Measurements from ENCODE around the gene PRR3. TPM values are rescaled to one million over a fixed set of nuclear protein-coding genes. Genes with fewer than 3 reads are reported as not detected.

The PRR3 gene
- total RNA-seq, 4 donors from 2014 or later: 3.5 to 21.6 (median 7.9) TPM

DNA sequence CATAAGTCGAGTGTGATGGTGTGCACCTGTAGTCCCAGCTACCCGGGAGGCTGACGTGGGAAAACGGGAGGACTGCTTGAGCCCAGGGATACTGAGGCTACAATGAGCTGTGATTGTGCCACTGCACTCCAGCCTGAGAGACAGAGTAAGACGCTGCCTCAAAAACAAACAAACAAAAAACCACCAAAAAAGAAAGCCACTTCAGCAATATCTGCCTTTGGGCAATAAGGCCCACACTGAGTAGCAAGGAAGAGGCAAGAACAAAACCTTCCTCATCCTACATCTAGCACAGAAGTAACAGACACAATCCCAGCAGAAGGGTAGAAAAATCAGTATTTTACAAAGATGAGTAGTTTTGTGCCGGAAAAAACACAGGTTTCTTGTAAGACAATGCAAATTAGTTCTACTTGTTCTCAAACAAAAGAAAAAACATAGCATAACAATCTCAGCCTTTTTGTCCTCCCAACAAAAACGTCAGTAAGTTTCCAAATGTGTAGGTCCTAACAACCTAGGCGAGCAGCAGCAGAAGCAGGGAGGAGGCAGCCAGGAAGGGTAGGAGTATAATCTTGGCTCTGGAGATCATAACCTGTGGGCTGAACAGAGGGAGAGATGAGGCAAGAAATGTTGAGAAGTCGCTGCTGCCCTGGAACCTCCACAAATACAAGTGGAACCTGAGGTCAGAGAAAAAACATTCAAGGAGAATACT lies 54.2 kb downstream of the PRR3 start:
- TF ChIP-seq EP300 (IDR thresholded peaks at IDR 0.05) (no peak), POLR2A (IDR thresholded peaks at IDR 0.05) (no peak), CTCF (IDR thresholded peaks at IDR 0.05) (no peak), POLR2AphosphoS5 (IDR thresholded peaks at IDR 0.05) (no peak)
- Histone ChIP-seq H3K27ac (peak overlapping the region in 2 of 4 donors; percentile 39 to 92), H3K36me3 (peaks cover 0 to 35% of the 10 kb centered on the region in 2 donors), H3K4me3 (no peak overlapping the region), H3K4me1 (peaks cover 30 to 77% (median 35%) of the 10 kb centered on the region in 3 donors), H3K27me3 (no peaks in the 10 kb centered on the region), H3K9me3 (no peaks in the 10 kb centered on the region)
- no peak for ATAC-seq
- 57 to 61% methylated on average over 3 to 5 of the region's 9 CpGs for WGBS, 2 donors (ENCODE audit: low coverage in 1 of 2)

GRCh38 chr6:30611856-30612194 lies 54.7 kb downstream of the PRR3 start:
- no peaks in the 10 kb centered on the region for H3K9me3 ChIP-seq
- peak overlapping the region in 3 of 4 donors; percentile 39 to 92 (median 76) for H3K27ac ChIP-seq
- no peak overlapping the region for H3K4me3 ChIP-seq
- ATAC-seq: no peak
- no peaks in the 10 kb centered on the region for H3K27me3 ChIP-seq
- peaks cover 30 to 74% (median 35%) of the 10 kb centered on the region in 3 donors for H3K4me1 ChIP-seq
- TF ChIP-seq POLR2A (IDR thresholded peaks at IDR 0.05): no peak
- no peak for TF ChIP-seq CTCF (IDR thresholded peaks at IDR 0.05)
- no peak for TF ChIP-seq POLR2AphosphoS5 (IDR thresholded peaks at IDR 0.05)
- no peak for TF ChIP-seq EP300 (IDR thresholded peaks at IDR 0.05)
- 59 to 61% methylated on average over 2 of the region's 2 CpGs for WGBS, 2 donors (ENCODE audit: low coverage in 1 of 2)
- peaks cover 0 to 35% of the 10 kb centered on the region in 2 donors for H3K36me3 ChIP-seq

DNA sequence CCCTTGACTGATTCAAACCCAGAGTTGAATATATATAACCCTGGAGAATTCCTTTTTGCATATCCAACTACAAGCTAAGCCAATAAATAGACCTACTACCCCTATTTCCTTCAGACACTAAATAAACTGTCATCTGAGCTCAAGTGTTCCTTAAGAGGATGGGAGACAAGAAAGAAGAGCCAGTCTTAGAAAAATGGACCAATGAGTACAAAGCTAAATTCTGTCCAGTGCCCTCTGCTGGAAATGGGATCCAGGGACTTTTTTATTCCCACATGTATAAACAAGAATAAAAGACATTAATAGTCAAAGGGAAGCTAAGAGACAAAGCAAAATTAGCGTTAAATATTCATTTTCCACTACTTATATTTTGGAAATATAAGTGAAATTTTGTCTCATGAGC lies 55.1 kb downstream of the PRR3 start:
- Histone ChIP-seq H3K4me1 (peaks cover 30 to 71% (median 35%) of the 10 kb centered on the region in 3 donors), H3K4me3 (no peak overlapping the region), H3K9me3 (no peaks in the 10 kb centered on the region), H3K36me3 (peaks cover 0 to 31% of the 10 kb centered on the region in 2 donors), H3K27me3 (no peaks in the 10 kb centered on the region), H3K27ac (peak overlapping the region in 3 of 4 donors; percentile 76 to 95 (median 92))
- WGBS, 2 donors (ENCODE audit: low coverage in 1 of 2): 44 to 67% methylated on average over 1 of the region's 1 CpG
- TF ChIP-seq POLR2A (IDR thresholded peaks at IDR 0.05) (no peak), CTCF (IDR thresholded peaks at IDR 0.05) (peak in 3 of 4 experiments; percentile 7 to 38 (median 35))
- ATAC-seq: no peak

- TF ChIP-seq POLR2A (IDR thresholded peaks at IDR 0.05) (no peak), CTCF (IDR thresholded peaks at IDR 0.05) (no peak), EP300 (IDR thresholded peaks at IDR 0.05) (no peak), POLR2AphosphoS5 (IDR thresholded peaks at IDR 0.05) (peak; percentile 34)
- H3K4me1 ChIP-seq: peaks cover 30 to 66% (median 35%) of the 10 kb centered on the region in 3 donors
- ATAC-seq: no peak
- 27 to 35% methylated on average over 5 to 6 of the region's 6 CpGs for WGBS, 2 donors (ENCODE audit: low coverage in 1 of 2)
- no peaks in the 10 kb centered on the region for H3K27me3 ChIP-seq
- H3K36me3 ChIP-seq: peaks cover 0 to 26% of the 10 kb centered on the region in 2 donors
- H3K9me3 ChIP-seq: no peaks in the 10 kb centered on the region
- peak overlapping the region; percentile 76 to 99 (median 94) for H3K27ac ChIP-seq
- no peak overlapping the region for H3K4me3 ChIP-seq
Observed at GRCh38 chr6:30612687-30613248, 55.7 kb downstream of the PRR3 start.

Small RNA genes lying within 50 kb of the gene (small RNA-seq; reads per million reads assigned to genes)
- gene MIR877: 4.0 to 6.8 (median 5.1) reads per million in 4 donors

Other genes with a start within 250 kb of the PRR3 start
- 10 to 100 TPM; 18.4 to 24.1 (median 22.6) TPM for gene TRIM39, start 230.4 kb upstream of the PRR3 start, total RNA-seq
- gene RPP21, start 212.1 kb upstream of the PRR3 start, total RNA-seq: 100 to 1,000 TPM in 1 of 4 donors, 10 to 100 TPM in 3; 60.7 to 137 (median 82.2) TPM
- 100 to 1,000 TPM; 259 to 607 (median 482) TPM for gene HLA-E, start 67.8 kb upstream of the PRR3 start, total RNA-seq
- 10 to 100 TPM; 39.2 to 48.3 (median 42.4) TPM for gene GNL1, start 806 bp upstream of the PRR3 start, total RNA-seq
- 10 to 100 TPM; 42.8 to 63.6 (median 47.4) TPM for gene ABCF1, start 14.1 kb downstream of the PRR3 start, total RNA-seq
- gene PPP1R10, start 59.9 kb downstream of the PRR3 start, total RNA-seq: 10 to 100 TPM; 26.7 to 50.4 (median 37.9) TPM
- 10 to 100 TPM; 35.0 to 41.2 (median 36.7) TPM for gene MRPS18B, start 60.5 kb downstream of the PRR3 start, total RNA-seq
- gene ATAT1, start 69.6 kb downstream of the PRR3 start, total RNA-seq: 1 to 10 TPM in 3 of 4 donors, under 1 TPM in 1; 0.82 to 2.6 (median 2.1) TPM
- gene C6orf136, start 89.8 kb downstream of the PRR3 start, total RNA-seq: 10 to 100 TPM; 10.8 to 19.6 (median 16.6) TPM
- gene DHX16, start 115.7 kb downstream of the PRR3 start, total RNA-seq: 10 to 100 TPM; 25.8 to 36.2 (median 31.4) TPM
- gene PPP1R18, start 129.3 kb downstream of the PRR3 start, total RNA-seq: 10 to 100 TPM; 45.3 to 65.8 (median 56.6) TPM
- gene NRM, start 133.7 kb downstream of the PRR3 start, total RNA-seq: 1 to 10 TPM; 3.0 to 8.2 (median 6.0) TPM
- gene MDC1, start 160.0 kb downstream of the PRR3 start, total RNA-seq: 10 to 100 TPM in 3 of 4 donors, 1 to 10 TPM in 1; 9.8 to 16.7 (median 13.1) TPM
- 100 to 1,000 TPM; 184 to 351 (median 236) TPM for gene TUBB, start 163.1 kb downstream of the PRR3 start, total RNA-seq
- gene FLOT1, start 185.4 kb downstream of the PRR3 start, total RNA-seq: 100 to 1,000 TPM; 104 to 191 (median 152) TPM
- gene IER3, start 187.3 kb downstream of the PRR3 start, total RNA-seq: 10 to 100 TPM in 3 of 4 donors, 1 to 10 TPM in 1; 5.6 to 31.9 (median 11.3) TPM

All from gastroesophageal sphincter (tissue), 4 donors.